Measurements from ENCODE around the gene SLC5A10. TPM values are rescaled to one million over a fixed set of nuclear protein-coding genes. Genes with fewer than 3 reads are reported as not detected.

SLC5A10 gene
- total RNA-seq, 1 donor from 2014 or later = not detected

- peaks cover 23% of the 10 kb centered on the region for H3K36me3 Mint-ChIP-seq (ENCODE audit: low read depth)
- no peak overlapping the region for H3K27ac Mint-ChIP-seq
- no peak overlapping the region for H3K4me3 Mint-ChIP-seq
- no peaks in the 10 kb centered on the region for H3K27me3 Mint-ChIP-seq
- ATAC-seq (ENCODE audit: low read depth) = no peak
- CTCF ChIA-PET = no interaction called here
- H3K4me1 Mint-ChIP-seq = no peaks in the 10 kb centered on the region
- POLR2A ChIA-PET = interaction anchor here (0.6 kb wide), 1 partner anchor 55 kb away, joined by 4 read pairs; no protein-coding TSS in a partner anchor
- no peaks in the 10 kb centered on the region for H3K9me3 Mint-ChIP-seq
- DNase-seq = no peak
- intact Hi-C loops (cut with micrococcal nuclease) = loop anchor here (10.0 kb wide), 2 partner anchors 46 to 154 kb away; no protein-coding TSS in a partner anchor
- no peak for TF ChIP-seq CTCF (IDR thresholded peaks at IDR 0.05)
Observed at GRCh38 chr17:18968345-18968744, 16.4 kb downstream of the SLC5A10 start.

- Mint-ChIP-seq H3K4me3 (no peak overlapping the region), H3K27me3 (no peaks in the 10 kb centered on the region), H3K9me3 (no peaks in the 10 kb centered on the region), H3K27ac (no peak overlapping the region), H3K36me3 (ENCODE audit: low read depth) (peaks cover 25% of the 10 kb centered on the region), H3K4me1 (no peaks in the 10 kb centered on the region)
- POLR2A ChIA-PET = no interaction called here
- intact Hi-C loops (cut with micrococcal nuclease) = loop anchor here (10.0 kb wide), 2 partner anchors 46 to 154 kb away; no protein-coding TSS in a partner anchor
- no peak for DNase-seq
- TF ChIP-seq CTCF (IDR thresholded peaks at IDR 0.05) = no peak
- ATAC-seq (ENCODE audit: low read depth) = no peak
- CTCF ChIA-PET = interaction anchor here (1.3 kb wide), 1 partner anchor 8 kb away, joined by 4 read pairs; no protein-coding TSS in a partner anchor
Observed at GRCh38 chr17:18968945-18969887, 17.3 kb downstream of the SLC5A10 start.

- intact Hi-C loops (cut with micrococcal nuclease) = no loop called here
- Mint-ChIP-seq H3K4me1 (no peaks in the 10 kb centered on the region), H3K27me3 (no peaks in the 10 kb centered on the region), H3K4me3 (no peak overlapping the region), H3K36me3 (ENCODE audit: low read depth) (peaks cover 31% of the 10 kb centered on the region), H3K27ac (no peak overlapping the region), H3K9me3 (no peaks in the 10 kb centered on the region)
- no peak for ATAC-seq (ENCODE audit: low read depth)
- no peak for TF ChIP-seq CTCF (IDR thresholded peaks at IDR 0.05)
- POLR2A ChIA-PET = interaction anchor here (0.5 kb wide), 1 partner anchor 47 kb away, joined by 6 read pairs; no protein-coding TSS in a partner anchor
- CTCF ChIA-PET = no interaction called here
- DNase-seq = no peak
Observed at GRCh38 chr17:18970582-18971480, 18.9 kb downstream of the SLC5A10 start.

- no peaks in the 10 kb centered on the region for H3K4me1 Mint-ChIP-seq
- H3K27ac Mint-ChIP-seq = no peak overlapping the region
- ChIA-PET CTCF (interaction anchor here (1.0 kb wide), 1 partner anchor 11 kb away, joined by 5 read pairs; no protein-coding TSS in a partner anchor), POLR2A (no interaction called here)
- TF ChIP-seq CTCF (IDR thresholded peaks at IDR 0.05) = no peak
- ATAC-seq (ENCODE audit: low read depth) (no peak), DNase-seq (no peak)
- peaks cover 36% of the 10 kb centered on the region for H3K36me3 Mint-ChIP-seq (ENCODE audit: low read depth)
- intact Hi-C loops (cut with micrococcal nuclease) = no loop called here
- no peak overlapping the region for H3K4me3 Mint-ChIP-seq
- no peaks in the 10 kb centered on the region for H3K27me3 Mint-ChIP-seq
- no peaks in the 10 kb centered on the region for H3K9me3 Mint-ChIP-seq
Observed at GRCh38 chr17:18971801-18972200, 19.8 kb downstream of the SLC5A10 start.

Measured in activated B cell treated with CpG ODN at 0.5 μM for 24 hours (primary cell).